Liver (tissue), 9 donors: ENCODE measurements around the gene CCDC8. TPM values are rescaled to one million over a fixed set of nuclear protein-coding genes. Genes with fewer than 3 reads are reported as not detected.

Experiments
- DNase-seq: peaks from one replicate; pipeline ENCODE4 v3.0.0-alpha.2; 2017; ENCODE audit warnings: low spot score
- H3K27ac ChIP-seq, 2 donors: one replicate each; pipeline ENCODE4 v1.7.0; 2013; ENCODE audit warnings: inconsistent platforms in 2 of 2, low read length in 2 of 2, control low read depth in 1 of 2, low read depth in 1 of 2, mild to moderate bottlenecking in 1 of 2
- H3K27me3 ChIP-seq, 4 donors: one replicate each; pipeline versions ENCODE4 v1.6.1 to v1.7.0; 2013; ENCODE audit warnings: low read length in 3 of 4, inconsistent platforms in 1 of 4, mild to moderate bottlenecking in 1 of 4, moderate library complexity in 1 of 4; ENCODE audit not compliant: control insufficient read depth in 4 of 4, insufficient read depth in 4 of 4
- H3K36me3 ChIP-seq, 4 donors: one replicate each; pipeline versions ENCODE4 v1.6.1 to v1.7.0; 2013; ENCODE audit warnings: low read length in 3 of 4, mild to moderate bottlenecking in 3 of 4, low read depth in 1 of 4, moderate library complexity in 1 of 4; ENCODE audit not compliant: control insufficient read depth in 4 of 4, insufficient read depth in 3 of 4
- H3K4me1 ChIP-seq, 4 donors: one replicate each; pipeline versions ENCODE4 v1.6.1 to v1.7.0; 2013; ENCODE audit warnings: low read length in 3 of 4, mild to moderate bottlenecking in 3 of 4, moderate library complexity in 1 of 4; ENCODE audit not compliant: control insufficient read depth in 4 of 4, insufficient read depth in 4 of 4
- H3K4me3 ChIP-seq, 3 donors: one replicate each; pipeline versions ENCODE4 v1.6.1 to v1.7.0; 2013; ENCODE audit warnings: low read length in 3 of 3, control low read depth in 1 of 3, low read depth in 1 of 3, mild to moderate bottlenecking in 1 of 3
- H3K9ac ChIP-seq, 2 donors: one replicate each; pipeline ENCODE4 v1.7.0; 2013; ENCODE audit warnings: low read length in 2 of 2, mild to moderate bottlenecking in 2 of 2, moderate library complexity in 2 of 2, control low read depth in 1 of 2, low read depth in 1 of 2
- H3K9me3 ChIP-seq, 4 donors: one replicate each; pipeline versions ENCODE4 v1.6.1 to v1.7.0; 2013; ENCODE audit warnings: low read length in 3 of 4; ENCODE audit not compliant: control insufficient read depth in 4 of 4
- CTCF ChIP-seq: fragments of 150-350 bp; IDR thresholded peaks from 2 replicates; pipeline ENCODE4 v1.5.1; 2017; ENCODE audit warnings: improper control_type of control experiment, low read depth, low read length; ENCODE audit not compliant: missing input control
- EGR1 ChIP-seq, 2 donors: IDR thresholded peaks; 2 replicates each; pipeline ENCODE4 v1.6.1; 2016 to 2018; ENCODE audit warnings: antibody characterized with exemption in 2 of 2, low read depth in 2 of 2
- FOXA1 ChIP-seq: IDR thresholded peaks from 2 replicates; pipeline ENCODE4 v1.6.1; 2016; ENCODE audit warnings: antibody characterized with exemption
- FOXA2 ChIP-seq: IDR thresholded peaks from 2 replicates; pipeline ENCODE4 v1.6.1; 2016; ENCODE audit warnings: antibody characterized with exemption
- GABPA ChIP-seq, 2 donors: IDR thresholded peaks in 1 of 2; conservative IDR thresholded peaks in 1 of 2; 2 replicates each; pipeline ENCODE4 v1.6.1; 2016; ENCODE audit warnings: antibody characterized with exemption in 2 of 2, mild to moderate bottlenecking in 1 of 2, moderate library complexity in 1 of 2
- HNF4A ChIP-seq, 2 donors: conservative IDR thresholded peaks; 2 replicates each; pipeline ENCODE4 v1.6.1; 2016; ENCODE audit warnings: antibody characterized with exemption in 2 of 2, mild to moderate bottlenecking in 2 of 2
- HNF4G ChIP-seq: IDR thresholded peaks from 2 replicates; pipeline ENCODE4 v1.6.1; 2016; ENCODE audit warnings: antibody characterized with exemption
- JUND ChIP-seq, 2 donors: IDR thresholded peaks; 2 replicates each; pipeline ENCODE4 v1.6.1; 2016; ENCODE audit warnings: antibody characterized with exemption in 2 of 2
- NR2F2 ChIP-seq: IDR thresholded peaks from 2 replicates; pipeline ENCODE4 v1.6.1; 2016; ENCODE audit warnings: antibody characterized with exemption
- RAD21 ChIP-seq, 2 donors: IDR thresholded peaks; 2 replicates each; pipeline ENCODE4 v1.6.1; 2016; ENCODE audit warnings: antibody characterized with exemption in 2 of 2, mild to moderate bottlenecking in 2 of 2
- REST ChIP-seq: IDR thresholded peaks from 2 replicates; pipeline ENCODE4 v1.6.1; 2016; ENCODE audit warnings: antibody characterized with exemption, mild to moderate bottlenecking
- RXRA ChIP-seq, 2 donors: IDR thresholded peaks; 2 replicates each; pipeline ENCODE4 v1.6.1; 2017 to 2018; ENCODE audit warnings: antibody characterized with exemption in 2 of 2, mild to moderate bottlenecking in 1 of 2
- SP1 ChIP-seq: IDR thresholded peaks from 2 replicates; pipeline ENCODE4 v1.6.1; 2018; ENCODE audit warnings: antibody characterized with exemption, mild to moderate bottlenecking
- TAF1 ChIP-seq: conservative IDR thresholded peaks from 2 replicates; pipeline ENCODE4 v1.6.1; 2016; ENCODE audit warnings: antibody characterized with exemption, mild to moderate bottlenecking
- YY1 ChIP-seq: IDR thresholded peaks from 2 replicates; pipeline ENCODE4 v1.6.1; 2016; ENCODE audit warnings: antibody characterized with exemption, mild to moderate bottlenecking
- WGBS: extraction: QIAGEN DNeasy Blood & Tissue Kit; methylation state at CpG from one replicate; pipeline ENCODE4 v1.1.7; 2013; 5-methylcytosine and 5-hydroxymethylcytosine counted together
- polyA plus RNA-seq, 2 donors: library from polyadenylated mRNA; stranded (reverse) in 1 of 2; unstranded in 1 of 2; fragments of 200-250 nt in 1 of 2; fragments of >200 nt in 1 of 2; fragmentation: Nextera tagmentation in 1 of 2; extraction: Ambion mirVana in 1 of 2; gene quantifications; one replicate each; pipeline versions ENCODE4 v1.2.1 to v1.2.3, GENCODE V29; 2013 to 2015
- total RNA-seq, 2 donors: library from RNA; depleted of rRNA; stranded (reverse); fragments of >200 nt; gene quantifications; one replicate each; pipeline ENCODE4 v1.2.3, GENCODE V29; 2014
- TF ChIP-seq, protein P1 (sequence below): IDR thresholded peaks from 2 replicates; pipeline ENCODE4 v1.6.1; 2016; ENCODE audit warnings: antibody characterized with exemption
- TF ChIP-seq, protein P2 (sequence below): IDR thresholded peaks from 2 replicates; pipeline ENCODE4 v1.6.1; 2016; ENCODE audit warnings: antibody characterized with exemption
- TF ChIP-seq, protein P3 (sequence below): IDR thresholded peaks from 2 replicates; pipeline ENCODE4 v1.6.1; 2016; ENCODE audit warnings: antibody characterized with exemption
- donor health status: healthy.
- donor health status: healthy.
- donor health status: healthy.
- donor health status: healthy.
- donor health status: healthy.

The CCDC8 gene
- total and polyA plus RNA-seq, 4 donors: 0.18 to 5.9 (median 0.62) TPM

- WGBS: 69% methylated on average over 5 of the region's 5 CpGs
- no peak overlapping the region for H3K9ac ChIP-seq
- no peaks in the 10 kb centered on the region for H3K36me3 ChIP-seq
- H3K27me3 ChIP-seq: no peaks in the 10 kb centered on the region
- H3K9me3 ChIP-seq: no peaks in the 10 kb centered on the region
- H3K4me3 ChIP-seq: no peak overlapping the region
- no peaks in the 10 kb centered on the region for H3K4me1 ChIP-seq
- no peak for DNase-seq
- no peak overlapping the region for H3K27ac ChIP-seq
- TF ChIP-seq SP1: no peak
- TF ChIP-seq CTCF: no peak
- TF ChIP-seq, protein P1, sequence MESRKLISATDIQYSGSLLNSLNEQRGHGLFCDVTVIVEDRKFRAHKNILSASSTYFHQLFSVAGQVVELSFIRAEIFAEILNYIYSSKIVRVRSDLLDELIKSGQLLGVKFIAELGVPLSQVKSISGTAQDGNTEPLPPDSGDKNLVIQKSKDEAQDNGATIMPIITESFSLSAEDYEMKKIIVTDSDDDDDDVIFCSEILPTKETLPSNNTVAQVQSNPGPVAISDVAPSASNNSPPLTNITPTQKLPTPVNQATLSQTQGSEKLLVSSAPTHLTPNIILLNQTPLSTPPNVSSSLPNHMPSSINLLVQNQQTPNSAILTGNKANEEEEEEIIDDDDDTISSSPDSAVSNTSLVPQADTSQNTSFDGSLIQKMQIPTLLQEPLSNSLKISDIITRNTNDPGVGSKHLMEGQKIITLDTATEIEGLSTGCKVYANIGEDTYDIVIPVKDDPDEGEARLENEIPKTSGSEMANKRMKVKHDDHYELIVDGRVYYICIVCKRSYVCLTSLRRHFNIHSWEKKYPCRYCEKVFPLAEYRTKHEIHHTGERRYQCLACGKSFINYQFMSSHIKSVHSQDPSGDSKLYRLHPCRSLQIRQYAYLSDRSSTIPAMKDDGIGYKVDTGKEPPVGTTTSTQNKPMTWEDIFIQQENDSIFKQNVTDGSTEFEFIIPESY: no peak
- TF ChIP-seq RXRA (IDR thresholded peaks at IDR 0.05): no peak
- no peak for TF ChIP-seq JUND (IDR thresholded peaks at IDR 0.05)
- TF ChIP-seq, protein P2, sequence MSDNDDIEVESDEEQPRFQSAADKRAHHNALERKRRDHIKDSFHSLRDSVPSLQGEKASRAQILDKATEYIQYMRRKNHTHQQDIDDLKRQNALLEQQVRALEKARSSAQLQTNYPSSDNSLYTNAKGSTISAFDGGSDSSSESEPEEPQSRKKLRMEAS: no peak
- no peak for TF ChIP-seq FOXA2
- no peak for TF ChIP-seq HNF4G
- TF ChIP-seq YY1: no peak
- TF ChIP-seq RAD21 (IDR thresholded peaks at IDR 0.05): no peak
- no peak for TF ChIP-seq EGR1 (IDR thresholded peaks at IDR 0.05; ENCODE audit: low read depth in 2 of 2)
- TF ChIP-seq TAF1: no peak
- no peak for TF ChIP-seq NR2F2
- no peak for TF ChIP-seq GABPA (IDR thresholded peaks at IDR 0.05 in 1 of 2, conservative IDR thresholded peaks at IDR 0.05 in 1 of 2)
- no peak for TF ChIP-seq FOXA1
- no peak for TF ChIP-seq REST
- TF ChIP-seq, protein P3, sequence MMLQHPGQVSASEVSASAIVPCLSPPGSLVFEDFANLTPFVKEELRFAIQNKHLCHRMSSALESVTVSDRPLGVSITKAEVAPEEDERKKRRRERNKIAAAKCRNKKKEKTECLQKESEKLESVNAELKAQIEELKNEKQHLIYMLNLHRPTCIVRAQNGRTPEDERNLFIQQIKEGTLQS: no peak
- no peak for TF ChIP-seq HNF4A (conservative IDR thresholded peaks at IDR 0.05)
Measured at GRCh38 chr19:46447824-46448223, 34.5 kb upstream of the CCDC8 start.
